ENCODE measurements around the gene STBD1. TPM values are rescaled to one million over a fixed set of nuclear protein-coding genes. Genes with fewer than 3 reads are reported as not detected.

Gene STBD1
- total and polyA plus RNA-seq, 9 of the 15 experiments (the other 6 are each of a cell fraction or from before 2014, with no cell fraction given), result 0.08 to 0.64 (median 0.27) TPM; not detected in 2

GRCh38 chr4:76280488-76281441 is 25.8 kb upstream of the STBD1 start:
- CTCF ChIA-PET (ENCODE audit: low intra/inter-chr PET ratio), result no interaction called here
- in situ Hi-C loops (cut with MboI), result no loop called here
- FAIRE-seq, result no peak
- no peak for TF ChIP-seq SRSF7 (optimal IDR thresholded peaks at IDR 0.05; ENCODE audit: low read depth, low read length)
- no peak for TF ChIP-seq SMAD1 (IDR thresholded peaks at IDR 0.05; ENCODE audit: low read depth, low read length, partially characterized antibody)
- no peak for TF ChIP-seq ARID4B (CRISPR knock-in tag; IDR thresholded peaks at IDR 0.05)
- TF ChIP-seq HES1 (IDR thresholded peaks at IDR 0.05; ENCODE audit: low read depth), result no peak
- TF ChIP-seq TFAM (CRISPR knock-in tag; conservative IDR thresholded peaks at IDR 0.05), result no peak
- no peak for TF ChIP-seq NFIX (CRISPR knock-in tag; IDR thresholded peaks at IDR 0.05; ENCODE audit: low read depth)
- no peak for TF ChIP-seq CREB3L1 (IDR thresholded peaks at IDR 0.05; ENCODE audit: borderline replicate concordance, low read depth)
- no peak for TF ChIP-seq GTF2F1 (IDR thresholded peaks at IDR 0.05; ENCODE audit: low read depth, low read length)
- 54% methylated on average over 6 of the region's 6 CpGs for WGBS (ENCODE audit: insufficient coverage, low coverage, missing lambda C conversion rate)
- intact Hi-C loops (cut with micrococcal nuclease), result no loop called here
- H3K4me1 ChIP-seq (replicated peaks in 1 of 2; ENCODE audit: control insufficient read depth in 2 of 2, insufficient read depth in 2 of 2, low read length in 2 of 2), result no peaks in the 10 kb centered on the region; a peak in 2 of 5 replicates
- no peaks in the 10 kb centered on the region for H4K20me1 ChIP-seq (replicated peaks; ENCODE audit: control insufficient read depth, insufficient read depth, low read length)
- no peak overlapping the region for H3K4me3 ChIP-seq
- no peaks in the 10 kb centered on the region for H3K9me3 ChIP-seq (replicated peaks; ENCODE audit: control insufficient read depth, insufficient read depth, low read depth, low read length)
- peak overlapping the region; percentile 16; the same call in 1 of the 2 replicates for H2AFZ ChIP-seq (ENCODE audit: low read depth, low read length)
- BruUV-seq (replicated peaks), result no TSS peak
- DNase-seq (ENCODE audit: extremely low read depth in 1 of 4, low spot score in 3 of 4), result no peak
- no peak for ATAC-seq
- no peak overlapping the region for H3K27ac ChIP-seq (ENCODE audit: extremely low read depth, low read depth, low read length)
- no peaks in the 10 kb centered on the region for H3K79me2 ChIP-seq (ENCODE audit: control insufficient read depth, insufficient read depth, low read length)
- H3K9me1 ChIP-seq (ENCODE audit: control insufficient read depth, insufficient read depth, low read length), result no peaks in the 10 kb centered on the region
- no peaks in the 10 kb centered on the region for H3K36me3 ChIP-seq (ENCODE audit: control insufficient read depth, insufficient read depth, low read length)
- H3K9ac ChIP-seq (ENCODE audit: insufficient read depth in 1 of 2, low read depth in 2 of 2, low read length in 2 of 2), result no peak overlapping the region
- no peak overlapping the region for H3K4me2 ChIP-seq (ENCODE audit: insufficient read depth, low read length)
- POLR2A ChIA-PET, result interaction anchor here (1.0 to 1.3 kb wide), 2 partner anchors 10 to 14 kb away, joined by 3 to 4 read pairs; no protein-coding TSS in a partner anchor
- no peaks in the 10 kb centered on the region for H3K27me3 ChIP-seq (ENCODE audit: control insufficient read depth in 2 of 2, insufficient read depth in 2 of 2, low read length in 2 of 2)
